LNCAP (cell line): ENCODE measurements around the gene MRPL57.

Experiments
- CTCF ChIP-seq: fragments of 450-650 bp; IDR thresholded peaks from 2 replicates; pipeline ENCODE4 v1.5.1; 2017; ENCODE audit warnings: mild to moderate bottlenecking

MRPL57 gene

GRCh38 chr13:21216332-21216731 is 39.9 kb downstream of the MRPL57 start:
- no peak for TF ChIP-seq CTCF

GRCh38 chr13:21218351-21219035 is 42.0 kb downstream of the MRPL57 start:
- no peak for TF ChIP-seq CTCF

DNA sequence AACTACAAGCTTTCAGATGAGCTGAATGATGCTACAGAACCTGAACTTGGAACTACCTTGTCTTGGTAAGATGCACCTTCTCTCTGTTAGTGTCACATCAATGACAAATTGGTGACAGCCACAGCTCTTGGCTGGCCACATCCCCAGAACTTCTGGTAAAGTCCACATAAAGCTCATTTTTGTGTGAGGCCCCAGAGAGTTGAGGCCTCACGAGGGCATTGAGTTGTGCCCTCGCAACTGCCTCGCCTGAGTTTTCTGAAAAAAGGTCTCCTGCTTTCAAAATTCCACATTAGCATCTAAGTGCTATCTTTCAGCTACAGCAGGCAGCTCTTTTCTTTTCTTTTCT is 42.6 kb downstream of the MRPL57 start:
- no peak for TF ChIP-seq CTCF

- TF ChIP-seq CTCF, result no peak
These were observed 44.8 kb downstream of the MRPL57 start for GRCh38 chr13:21221268-21221667.

- TF ChIP-seq CTCF, result no peak
These were observed 48.6 kb downstream of the MRPL57 start for GRCh38 chr13:21225082-21225481.

- no peak for TF ChIP-seq CTCF
These were observed 49.6 kb downstream of the MRPL57 start for GRCh38 chr13:21225841-21226581.

DNA sequence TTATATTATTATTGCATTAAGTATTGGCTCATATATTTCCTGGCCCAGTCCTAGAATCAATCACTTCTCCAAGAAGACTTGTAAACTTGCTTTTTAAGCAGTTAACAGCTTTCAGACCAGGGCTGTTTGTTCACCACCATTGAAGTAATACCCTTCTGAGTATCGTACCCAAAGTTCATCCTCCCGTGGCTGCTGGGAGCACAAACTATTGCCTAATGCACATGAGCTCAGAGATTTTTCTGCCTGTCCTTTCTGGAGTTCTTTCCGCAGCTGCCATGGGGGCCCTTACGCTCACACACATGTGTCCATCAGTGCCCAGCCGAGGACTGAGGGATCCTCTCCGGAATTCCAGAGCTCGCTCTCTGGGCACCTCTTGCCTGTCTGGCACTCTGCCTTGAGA is 51.5 kb downstream of the MRPL57 start:
- no peak for TF ChIP-seq CTCF
